GM18526 (cell line): Measurements from ENCODE around the gene WDHD1.

Experiments used
- POLR2A ChIP-seq: IDR thresholded peaks from 3 replicates; pipeline ENCODE4 v1.6.1; 2011; ENCODE audit not compliant: insufficient read length; ENCODE audit errors: extremely low read depth

The WDHD1 gene

GRCh38 chr14:55053018-55053417 lies 26.1 kb upstream of the WDHD1 start:
- no peak for TF ChIP-seq POLR2A

GRCh38 chr14:55052269-55052930 lies 25.5 kb upstream of the WDHD1 start:
- TF ChIP-seq POLR2A, result no peak

GRCh38 chr14:55051423-55052268 lies 24.7 kb upstream of the WDHD1 start, which contains the start of gene MAPK1IP1L:
TSS of gene MAPK1IP1L (plus strand) at chr14:55051647. CDS start at chr14:55061684, 10,037 bp downstream.
- peak; percentile 97 for TF ChIP-seq POLR2A

GRCh38 chr14:55051165-55051422 lies 24.2 kb upstream of the WDHD1 start:
- no peak for TF ChIP-seq POLR2A

GRCh38 chr14:55048900-55049436 lies 22.1 kb upstream of the WDHD1 start:
- no peak for TF ChIP-seq POLR2A

- TF ChIP-seq POLR2A, result no peak
Measured at GRCh38 chr14:55047301-55048053, 20.6 kb upstream of the WDHD1 start.

- no peak for TF ChIP-seq POLR2A
Measured at GRCh38 chr14:55045087-55045486, 18.2 kb upstream of the WDHD1 start.

GRCh38 chr14:55043528-55043927 lies 16.6 kb upstream of the WDHD1 start:
- no peak for TF ChIP-seq POLR2A

- TF ChIP-seq POLR2A, result no peak
Measured at GRCh38 chr14:55038708-55039107, 11.8 kb upstream of the WDHD1 start.

GRCh38 chr14:55031190-55031589 lies 4.3 kb upstream of the WDHD1 start:
- no peak for TF ChIP-seq POLR2A

GRCh38 chr14:55028476-55028875 lies 1.6 kb upstream of the WDHD1 start:
- TF ChIP-seq POLR2A, result no peak

GRCh38 chr14:55028066-55028465 lies 1.2 kb upstream of the WDHD1 start:
- no peak for TF ChIP-seq POLR2A

GRCh38 chr14:55026441-55026792 lies 482 bp downstream of the WDHD1 start:
- no peak for TF ChIP-seq POLR2A

- TF ChIP-seq POLR2A, result no peak
Measured at GRCh38 chr14:55025948-55026347, 951 bp downstream of the WDHD1 start.

- no peak for TF ChIP-seq POLR2A
Measured at GRCh38 chr14:55019968-55020554, 6.8 kb downstream of the WDHD1 start.

- no peak for TF ChIP-seq POLR2A
Measured at GRCh38 chr14:55015006-55015405, 11.9 kb downstream of the WDHD1 start.

- no peak for TF ChIP-seq POLR2A
Measured at GRCh38 chr14:55005071-55005470, 21.8 kb downstream of the WDHD1 start.
